GM18499 (cell line): ENCODE results near the gene CTTNBP2.

ENCODE experiments used
- ATAC-seq: cut with Tn5 transposase; IDR thresholded peaks from one replicate; pipeline ENCODE4 v1.9.1; 2021; ENCODE audit warnings: moderate number of reproducible peaks; ENCODE audit not compliant: insufficient read depth, unreplicated experiment

Gene CTTNBP2

GRCh38 chr7:117705630-117706029, 167.6 kb downstream of the CTTNBP2 start:
- ATAC-seq, result no peak

DNA sequence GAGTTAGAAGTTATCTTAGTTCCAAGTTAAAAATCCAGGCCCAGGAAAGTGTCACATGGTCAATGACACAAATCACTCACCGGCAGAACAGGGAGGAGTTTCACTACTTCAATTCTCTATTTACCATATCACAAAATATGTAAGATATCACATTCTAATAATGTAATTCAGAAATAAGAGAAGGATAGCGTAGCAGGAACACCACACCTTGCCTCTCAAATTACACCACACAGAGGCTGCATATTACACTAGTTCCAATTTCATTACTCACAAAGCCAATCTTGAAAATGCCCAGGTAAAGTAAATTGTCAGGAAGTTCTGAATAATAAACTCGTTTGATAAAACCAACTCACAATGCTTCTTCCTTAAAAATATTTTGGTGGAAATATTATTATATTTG, 169.2 kb downstream of the CTTNBP2 start:
- ATAC-seq, result no peak

GRCh38 chr7:117698018-117698417, 175.2 kb downstream of the CTTNBP2 start:
- ATAC-seq, result no peak

DNA sequence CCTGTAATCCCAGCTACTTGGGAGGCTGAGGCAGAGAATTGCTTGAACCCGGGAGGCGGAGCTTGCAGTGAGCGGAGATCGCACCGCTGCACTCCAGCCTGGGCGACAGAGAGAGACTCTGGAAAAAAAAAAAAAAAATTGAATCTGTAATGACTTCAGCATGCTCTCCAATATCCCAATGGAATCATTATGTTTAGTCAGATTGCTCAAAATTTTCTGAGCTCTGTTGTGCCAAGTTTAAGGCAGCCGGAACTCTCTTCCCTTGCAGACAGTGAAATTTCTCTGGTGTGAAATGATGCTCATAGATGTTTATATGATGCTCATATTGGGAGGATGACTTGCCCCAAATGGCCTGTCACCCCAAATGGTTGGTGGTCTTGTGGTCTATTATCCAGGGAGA, 180.9 kb downstream of the CTTNBP2 start:
- no peak for ATAC-seq

- no peak for ATAC-seq
Measured at GRCh38 chr7:117690147-117690546, 183.1 kb downstream of the CTTNBP2 start.

DNA sequence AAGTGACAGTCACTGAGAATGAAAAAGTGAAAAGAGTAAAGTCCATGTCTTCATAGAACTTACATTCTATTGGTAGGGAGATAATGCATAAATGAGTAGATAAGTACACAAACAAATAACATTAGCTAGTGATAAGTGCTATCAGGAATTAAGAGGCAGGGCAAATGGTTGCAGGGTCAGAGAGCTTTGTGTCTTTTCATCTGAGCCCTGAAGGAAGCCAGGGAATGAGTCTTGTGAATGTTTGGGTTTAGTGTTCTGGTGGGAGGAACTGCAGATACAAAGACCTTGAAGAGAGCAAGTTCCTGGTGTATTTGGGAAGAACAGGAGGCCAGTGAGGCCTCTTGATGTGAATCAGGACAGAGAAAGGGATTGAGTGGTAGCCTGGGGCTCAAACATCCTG, 183.8 kb downstream of the CTTNBP2 start:
- no peak for ATAC-seq

GRCh38 chr7:117688126-117688525, 185.1 kb downstream of the CTTNBP2 start:
- ATAC-seq, result no peak

DNA sequence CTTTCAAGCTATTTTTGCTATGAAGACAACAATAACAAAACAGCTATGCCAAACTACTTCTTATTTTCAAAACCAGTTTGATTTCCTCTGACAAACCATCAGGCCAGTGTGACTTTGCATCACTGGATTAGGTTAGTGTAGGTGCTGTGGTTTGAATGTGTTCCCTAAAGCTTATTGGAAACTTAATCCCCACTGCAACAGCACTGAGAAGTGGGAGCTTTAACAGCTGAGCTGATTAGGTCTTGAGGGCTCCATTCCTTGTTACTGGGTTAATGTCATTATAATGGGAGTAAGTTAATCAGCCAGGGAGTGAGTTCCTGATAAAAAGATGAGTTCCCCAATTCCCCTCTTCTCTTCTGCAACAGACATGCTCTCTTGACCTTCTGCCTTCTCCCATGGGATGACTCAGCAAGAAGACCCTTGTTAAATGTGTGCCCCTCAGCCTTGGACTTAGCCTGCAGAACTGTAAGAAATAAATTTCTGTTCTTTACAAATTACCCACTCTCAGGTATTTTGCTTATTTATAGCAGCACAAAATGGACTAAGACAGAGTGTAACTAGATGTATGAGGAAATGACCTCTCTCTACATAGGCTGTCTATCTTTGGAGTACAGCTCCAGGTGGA, 186.8 kb downstream of the CTTNBP2 start:
- no peak for ATAC-seq

- no peak for ATAC-seq
Measured at GRCh38 chr7:117685795-117686194, 187.4 kb downstream of the CTTNBP2 start.

- no peak for ATAC-seq
Measured at GRCh38 chr7:117683430-117684175, 189.6 kb downstream of the CTTNBP2 start.

DNA sequence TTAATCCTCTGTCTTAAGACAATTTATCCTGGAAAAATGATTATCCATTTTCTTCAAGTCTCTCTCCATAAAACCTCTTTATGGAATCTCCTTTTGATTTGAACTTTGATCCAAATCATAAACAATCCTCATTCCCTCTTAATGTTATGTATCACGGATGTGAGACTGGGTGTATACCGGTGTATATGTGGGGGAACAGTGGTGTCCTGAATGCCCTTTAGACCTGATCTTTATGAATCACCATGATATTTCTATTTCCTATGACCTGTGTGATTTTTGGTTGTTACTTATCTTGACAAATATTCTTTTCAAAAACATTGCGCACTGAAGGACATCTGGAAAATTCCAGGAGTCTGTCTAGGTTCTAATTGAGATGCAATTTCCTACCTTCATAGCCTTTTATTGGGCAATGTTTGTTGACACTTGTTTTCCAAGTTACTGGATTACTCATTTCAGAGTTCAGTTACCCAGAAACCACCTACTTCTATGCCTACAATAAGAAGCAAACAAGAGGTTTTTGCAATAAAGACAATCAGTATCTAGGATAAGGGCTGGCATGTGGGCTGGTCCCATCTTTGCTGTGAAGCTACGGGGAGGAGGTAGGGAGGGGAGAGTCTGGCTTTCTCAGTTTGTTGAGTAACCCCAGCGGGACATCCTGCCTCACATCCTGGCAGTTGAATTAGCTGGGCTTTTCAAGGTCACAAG, 190.4 kb downstream of the CTTNBP2 start:
- ATAC-seq, result no peak

GRCh38 chr7:117679120-117679519, 194.1 kb downstream of the CTTNBP2 start:
- ATAC-seq, result no peak

DNA sequence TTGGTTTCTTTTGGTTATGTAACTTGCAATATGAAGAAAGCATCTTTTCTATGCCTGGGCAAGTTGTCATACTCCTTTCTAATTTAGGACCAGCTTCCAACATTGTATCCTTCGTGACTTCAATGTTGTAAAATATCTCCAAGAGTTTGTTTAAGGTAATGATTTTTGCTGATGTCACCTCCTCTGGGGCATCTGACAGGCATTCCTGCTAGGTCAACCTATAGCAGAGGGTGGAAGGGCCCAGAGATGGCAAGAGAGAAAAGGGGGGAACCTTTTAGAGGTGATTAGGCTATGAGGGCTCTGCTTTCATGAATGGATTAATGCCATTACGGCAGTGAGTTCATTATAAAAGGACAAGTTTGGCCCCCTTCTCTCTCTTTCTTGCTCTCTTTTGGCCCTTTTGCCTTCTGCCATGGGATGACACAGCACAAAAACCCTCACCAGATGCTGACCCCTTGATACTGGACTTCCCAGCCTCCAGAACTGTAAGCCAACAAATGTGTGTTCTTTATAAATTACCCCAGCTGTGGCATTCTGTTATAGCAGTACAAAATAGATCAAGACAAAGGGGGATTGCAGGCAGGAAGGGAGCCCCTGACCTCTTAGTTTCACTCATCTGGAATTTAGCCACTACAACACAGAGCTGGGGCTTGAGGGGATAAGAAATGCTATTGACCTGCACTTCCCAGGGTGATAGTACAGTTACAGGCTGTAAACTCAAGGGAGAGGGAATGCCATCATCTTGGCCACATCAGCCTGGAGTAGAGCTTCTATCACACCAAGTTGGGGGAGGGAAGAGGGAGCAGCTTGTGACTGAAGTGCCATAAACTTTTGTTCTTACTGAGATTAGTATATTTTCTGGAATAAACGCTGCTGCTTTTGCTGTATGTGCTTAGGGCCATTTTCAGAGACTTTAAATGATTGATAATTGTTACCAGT, 197.5 kb downstream of the CTTNBP2 start:
- ATAC-seq, result no peak

DNA sequence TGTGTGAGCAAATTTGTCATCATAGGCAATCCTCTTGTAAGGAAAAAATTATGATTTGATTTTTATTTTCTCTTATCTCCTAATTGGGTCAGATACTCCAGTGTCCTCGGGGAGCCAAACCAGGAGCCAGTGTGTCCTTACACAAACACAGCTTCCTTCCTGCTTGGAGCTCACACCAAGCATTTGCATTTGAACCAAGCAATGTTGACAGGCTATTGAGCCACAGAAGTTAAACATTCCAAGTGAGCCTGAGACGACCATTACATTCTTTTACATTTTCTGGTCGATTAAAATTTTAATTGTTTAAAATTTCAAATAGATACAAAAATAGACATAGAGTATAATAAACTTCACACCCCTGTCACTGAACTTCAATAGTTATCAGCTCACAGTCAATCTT, 198.6 kb downstream of the CTTNBP2 start:
- ATAC-seq, result no peak

DNA sequence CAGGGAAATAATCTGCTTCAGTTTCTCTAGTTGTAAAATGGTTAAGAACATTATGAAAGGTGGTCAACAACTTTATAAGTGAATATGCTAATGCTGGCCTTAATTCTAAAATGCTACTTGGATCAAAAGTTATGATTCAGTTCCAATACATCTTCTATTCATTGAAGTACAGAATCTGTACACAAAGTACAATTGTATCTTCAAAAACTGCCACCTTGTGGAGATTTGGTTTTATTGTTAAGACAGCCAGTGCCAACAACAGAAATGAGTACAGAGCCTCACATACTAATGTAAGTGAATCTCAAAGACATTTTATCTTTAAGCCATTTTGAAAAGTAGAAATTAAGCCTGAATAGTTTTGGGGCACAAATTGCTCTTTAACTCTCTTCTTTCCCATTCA, 199.4 kb downstream of the CTTNBP2 start:
- no peak for ATAC-seq

GRCh38 chr7:117673367-117673766, 199.9 kb downstream of the CTTNBP2 start:
- no peak for ATAC-seq

DNA sequence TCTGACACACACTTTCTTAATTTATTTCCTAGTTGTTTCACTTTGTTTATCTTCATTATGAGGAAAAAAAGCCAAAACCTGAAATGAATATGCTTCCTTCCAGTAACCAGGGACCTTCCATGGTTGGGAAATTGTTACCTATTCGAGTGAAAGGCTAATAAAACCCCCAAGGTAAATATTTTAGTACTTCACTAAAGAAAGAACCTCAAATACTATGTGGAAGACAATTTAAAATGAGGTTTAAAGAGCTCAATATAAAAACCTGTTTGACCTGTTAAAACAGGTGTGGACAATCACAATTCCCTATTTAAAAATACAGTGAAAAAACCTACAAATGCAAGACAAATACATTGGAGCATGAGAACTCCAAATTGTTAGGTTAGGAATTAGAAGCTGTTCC, 200.8 kb downstream of the CTTNBP2 start:
- ATAC-seq, result no peak

DNA sequence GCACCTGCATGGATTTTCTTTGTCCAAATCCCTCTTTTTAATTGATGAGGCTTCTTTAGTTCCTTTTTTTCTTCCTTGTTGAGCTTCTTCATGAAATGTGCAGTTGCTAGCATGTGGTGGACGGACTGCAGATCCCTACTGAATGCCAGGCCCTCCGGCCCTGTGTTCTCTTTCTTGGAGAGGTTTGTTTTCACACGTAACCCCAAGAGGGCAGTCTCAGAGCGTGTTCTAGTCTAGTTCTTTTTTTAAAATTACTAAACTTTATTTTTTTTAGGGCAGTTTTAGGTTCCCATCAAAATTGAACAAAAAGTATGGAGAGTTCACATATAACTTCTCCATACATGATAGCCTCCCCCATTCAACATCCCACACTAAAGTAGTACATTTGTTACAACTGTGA, 203.4 kb downstream of the CTTNBP2 start:
- ATAC-seq, result no peak

GRCh38 chr7:117667456-117667855, 205.8 kb downstream of the CTTNBP2 start:
- no peak for ATAC-seq

- ATAC-seq, result no peak
Measured at GRCh38 chr7:117666689-117667088, 206.6 kb downstream of the CTTNBP2 start.
